OCI-LY1 (cell line): ENCODE data around the gene CCSAP.

Experiments
- CTCF ChIP-seq: fragments of 200-600 bp; sonication (generic), shearing (Covaris generic); IDR thresholded peaks from 2 replicates; pipeline ENCODE4 v1.5.1; 2017; ENCODE audit warnings: mild to moderate bottlenecking, antibody characterized with exemption, low read length, moderate library complexity, mixed read lengths
- EZH2 ChIP-seq: fragments of 200-600 bp; sonication (generic), shearing (Covaris generic); IDR thresholded peaks from 2 replicates; pipeline ENCODE4 v1.8.0; 2017; ENCODE audit warnings: borderline replicate concordance, mixed run types, mild to moderate bottlenecking, antibody characterized with exemption, low read length, moderate library complexity, mixed read lengths

DNA sequence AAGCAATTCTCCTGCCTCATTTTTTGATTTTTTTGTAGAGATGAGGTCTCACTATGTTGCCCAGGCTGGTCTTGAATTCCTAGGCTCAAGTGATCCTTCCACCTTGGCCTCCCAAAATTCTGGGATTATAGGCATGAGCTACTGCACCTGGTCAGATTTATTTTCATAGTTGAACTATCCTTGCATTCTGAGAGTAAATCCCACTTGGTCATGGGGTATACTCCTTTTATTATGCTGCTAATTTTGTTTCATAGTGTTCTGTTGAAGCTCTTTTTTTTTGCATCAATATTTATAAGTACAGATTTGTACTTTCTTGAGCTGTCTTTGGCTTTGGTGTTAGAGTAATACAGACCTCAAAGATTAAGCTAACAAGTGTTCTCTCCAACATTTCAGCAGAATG, 12.8 kb upstream of the CCSAP start:
- no peak for TF ChIP-seq CTCF
- no peak for TF ChIP-seq EZH2
